ENCODE data around the gene S100Z. TPM values are rescaled to one million over a fixed set of nuclear protein-coding genes. Genes with fewer than 3 reads are reported as not detected.
A peak's percentile ranks its signal among the peaks of the same experiment; 100 is the strongest.

S100Z gene
- polyA plus RNA-seq, 2 of the 4 experiments (the other 2 are of a cell fraction), result not detected

GRCh38 chr5:76813982-76814562 is 35.7 kb upstream of the S100Z start:
- FAIRE-seq (peak; percentile 82), ATAC-seq (peak; percentile 72 to 74), DNase-seq (ENCODE audit: low read depth in 1 of 2, low spot score in 1 of 2) (peak; percentile 82 to 92)
- Histone ChIP-seq H3K4me1 (peaks cover 65% of the 10 kb centered on the region), H3K9me3 (no peaks in the 10 kb centered on the region), H3K4me2 (peak overlapping the region; percentile 59), H3K4me3 (no peak overlapping the region), H3K27ac (peak overlapping the region; percentile 75 to 94)
- TF ChIP-seq EP300 (IDR thresholded peaks at IDR 0.05) (peak; percentile 85 to 89; a peak in 3 of 5 replicates), CEBPB (IDR thresholded peaks at IDR 0.05) (peak in 1 of 2 experiments; percentile 68; a peak in 2 of 4 replicates), JUN (IDR thresholded peaks at IDR 0.05) (peak; percentile 68 to 82; a peak in 4 of 5 replicates), SMC3 (IDR thresholded peaks at IDR 0.05) (peak; percentile 36; the same call in 2 of the 3 replicates), RAD21 (conservative IDR thresholded peaks at IDR 0.05 in 1 of 2, IDR thresholded peaks at IDR 0.05 in 1 of 2) (peak; percentile 45 to 47; a peak in 4 of 5 replicates), KDM5A (IDR thresholded peaks at IDR 0.05) (no peak), HOXB13 (CRISPR knock-in tag; IDR thresholded peaks at IDR 0.05; ENCODE audit: low read depth) (peak; percentile 30; the same call in 1 of the 2 replicates), RNF2 (IDR thresholded peaks at IDR 0.05; ENCODE audit: borderline replicate concordance, low read depth) (no peak), FOSL2 (IDR thresholded peaks at IDR 0.05) (peak; percentile 81), FOSL2 (CRISPR knock-in tag; IDR thresholded peaks at IDR 0.05) (peak; percentile 93), GATA3 (IDR thresholded peaks at IDR 0.05; ENCODE audit: borderline replicate concordance) (peak; percentile 99), MYC (IDR thresholded peaks at IDR 0.05; ENCODE audit: borderline replicate concordance, low read length) (no peak), ZFP36 (IDR thresholded peaks at IDR 0.05; ENCODE audit: borderline replicate concordance, partially characterized antibody) (no peak), JUNB (IDR thresholded peaks at IDR 0.05) (peak; percentile 95)
- TF ChIP-seq, protein P1, sequence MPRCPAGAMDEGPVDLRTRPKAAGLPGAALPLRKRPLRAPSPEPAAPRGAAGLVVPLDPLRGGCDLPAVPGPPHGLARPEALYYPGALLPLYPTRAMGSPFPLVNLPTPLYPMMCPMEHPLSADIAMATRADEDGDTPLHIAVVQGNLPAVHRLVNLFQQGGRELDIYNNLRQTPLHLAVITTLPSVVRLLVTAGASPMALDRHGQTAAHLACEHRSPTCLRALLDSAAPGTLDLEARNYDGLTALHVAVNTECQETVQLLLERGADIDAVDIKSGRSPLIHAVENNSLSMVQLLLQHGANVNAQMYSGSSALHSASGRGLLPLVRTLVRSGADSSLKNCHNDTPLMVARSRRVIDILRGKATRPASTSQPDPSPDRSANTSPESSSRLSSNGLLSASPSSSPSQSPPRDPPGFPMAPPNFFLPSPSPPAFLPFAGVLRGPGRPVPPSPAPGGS (IDR thresholded peaks at IDR 0.05), result 0 out of 3 replicates have a peak, but pooled peaks have one; percentile 41
- TF ChIP-seq, protein P2, sequence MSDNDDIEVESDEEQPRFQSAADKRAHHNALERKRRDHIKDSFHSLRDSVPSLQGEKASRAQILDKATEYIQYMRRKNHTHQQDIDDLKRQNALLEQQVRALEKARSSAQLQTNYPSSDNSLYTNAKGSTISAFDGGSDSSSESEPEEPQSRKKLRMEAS (IDR thresholded peaks at IDR 0.05), result peak; percentile 80
- TF ChIP-seq, protein P3, sequence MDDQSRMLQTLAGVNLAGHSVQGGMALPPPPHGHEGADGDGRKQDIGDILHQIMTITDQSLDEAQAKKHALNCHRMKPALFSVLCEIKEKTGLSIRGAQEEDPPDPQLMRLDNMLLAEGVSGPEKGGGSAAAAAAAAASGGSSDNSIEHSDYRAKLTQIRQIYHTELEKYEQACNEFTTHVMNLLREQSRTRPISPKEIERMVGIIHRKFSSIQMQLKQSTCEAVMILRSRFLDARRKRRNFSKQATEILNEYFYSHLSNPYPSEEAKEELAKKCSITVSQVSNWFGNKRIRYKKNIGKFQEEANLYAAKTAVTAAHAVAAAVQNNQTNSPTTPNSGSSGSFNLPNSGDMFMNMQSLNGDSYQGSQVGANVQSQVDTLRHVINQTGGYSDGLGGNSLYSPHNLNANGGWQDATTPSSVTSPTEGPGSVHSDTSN (IDR thresholded peaks at IDR 0.05), result peak; percentile 60; the same call in 1 of the 2 replicates
- ChIA-PET POLR2A (interaction anchor here (0.8 to 3.0 kb wide), 6 partner anchors 9 to 410 kb away, joined by 3 to 24 read pairs (median 4); no protein-coding TSS in a partner anchor), CTCF (interaction anchor here (0.5 to 1.6 kb wide), 2 partner anchors 8 to 55 kb away, joined by 3 to 5 read pairs; no protein-coding TSS in a partner anchor)
- whole genome bisulfite sequencing (ENCODE audit: missing lambda C conversion rate), result 11% methylated on average over 4 of the region's 4 CpGs

DNA sequence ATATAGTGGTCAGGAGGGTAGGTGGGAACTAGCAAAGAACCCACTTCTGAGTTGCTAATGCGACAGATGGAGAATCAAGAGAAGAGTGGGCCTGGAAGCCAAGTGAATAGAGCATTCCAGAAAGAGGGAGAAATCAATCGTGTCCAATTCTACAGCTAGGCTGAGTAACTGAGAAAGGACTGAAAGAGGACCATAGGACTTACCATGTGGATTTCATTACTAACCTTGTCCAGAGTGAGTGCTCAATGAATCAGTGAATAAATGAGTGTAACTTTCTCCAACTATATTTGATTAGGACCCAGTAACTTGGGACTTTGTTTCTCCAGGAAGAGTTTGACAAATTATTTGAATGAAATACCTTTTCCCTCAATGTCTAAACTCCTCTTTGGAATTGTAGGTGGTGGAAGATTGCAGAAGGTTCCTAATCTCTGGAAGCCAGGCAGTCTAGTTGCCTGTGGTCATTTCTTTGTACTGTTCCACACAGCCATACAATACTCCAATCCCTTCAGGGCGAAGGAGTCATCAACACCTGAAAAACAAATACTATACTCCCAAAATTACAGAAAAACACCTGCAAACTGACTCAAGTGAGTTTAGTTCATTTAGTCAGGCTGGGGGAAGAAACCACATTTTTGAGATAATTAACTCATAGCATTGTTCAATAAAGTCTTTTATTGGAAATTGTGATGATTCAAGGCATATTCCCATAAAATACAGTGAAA is 33.5 kb upstream of the S100Z start:
- TF ChIP-seq EHMT2 (IDR thresholded peaks at IDR 0.05; ENCODE audit: low read depth), result no peak
- no peak for TF ChIP-seq CHD4 (IDR thresholded peaks at IDR 0.05; ENCODE audit: borderline replicate concordance)
- TF ChIP-seq KDM5A (IDR thresholded peaks at IDR 0.05), result no peak
- no peak for TF ChIP-seq NR3C1 (IDR thresholded peaks at IDR 0.05)
- TF ChIP-seq BHLHE40 (IDR thresholded peaks at IDR 0.05; ENCODE audit: low read depth, low read length), result no peak
- no peak for TF ChIP-seq GATA3 (IDR thresholded peaks at IDR 0.05; ENCODE audit: borderline replicate concordance)
- FAIRE-seq, result peak; percentile 43
- no peak for DNase-seq (ENCODE audit: low read depth in 1 of 2, low spot score in 1 of 2)
- ChIA-PET CTCF (interaction anchor here (0.7 to 4.5 kb wide), 10 partner anchors 10 to 101 kb away, joined by 3 to 31 read pairs (median 4); partner anchors contain the start of gene F2R), POLR2A (interaction anchor here (3.0 to 11.4 kb wide), 2 partner anchors 10 to 11 kb away, joined by 24 to 218 read pairs; no protein-coding TSS in a partner anchor)
- Histone ChIP-seq H3K4me2 (peak overlapping the region; percentile 6; the same call in 2 of the 3 replicates), H3K27ac (peak overlapping the region; percentile 75 to 94), H3K4me1 (peaks cover 60% of the 10 kb centered on the region), H3K4me3 (no peak overlapping the region), H3K9me3 (no peaks in the 10 kb centered on the region)
- WGBS (ENCODE audit: missing lambda C conversion rate), result 90% methylated on average over 3 of the region's 3 CpGs
- no peak for ATAC-seq

Measured in A549 (cell line).